Neural crest cell (in vitro differentiated cells): Measurements from ENCODE around the gene CDH13. TPM values are rescaled to one million over a fixed set of nuclear protein-coding genes. Genes with fewer than 3 reads are reported as not detected.

Experiments used
- DNase-seq: peaks from one replicate; pipeline ENCODE4 v3.0.0; 2021; ENCODE audit warnings: low read depth, mixed read lengths, low spot score
- H3K27ac Mint-ChIP-seq: one replicate; pipeline ENCODE4 v1.8.0; 2021; ENCODE audit warnings: mild to moderate bottlenecking, mixed read lengths; ENCODE audit not compliant: unreplicated experiment
- H3K27me3 Mint-ChIP-seq: 2 replicates; pipeline ENCODE4 v1.8.0; 2021; ENCODE audit warnings: low read depth, mild to moderate bottlenecking, mixed read lengths
- H3K36me3 Mint-ChIP-seq: 2 replicates; pipeline ENCODE4 v1.8.0; 2021; ENCODE audit warnings: low read depth, mild to moderate bottlenecking, mixed read lengths
- H3K4me1 Mint-ChIP-seq: 2 replicates; pipeline ENCODE4 v1.8.0; 2021; ENCODE audit warnings: mixed read lengths
- H3K4me3 Mint-ChIP-seq: one replicate; pipeline ENCODE4 v1.8.0; 2021; ENCODE audit warnings: mild to moderate bottlenecking, mixed read lengths
- H3K9me3 Mint-ChIP-seq: 2 replicates; pipeline ENCODE4 v1.8.0; 2021; ENCODE audit warnings: mixed read lengths
- CTCF ChIP-seq: fragments of 200-600 bp; sonication (generic); conservative IDR thresholded peaks from 2 replicates; pipeline ENCODE4 v1.5.0; 2021; ENCODE audit warnings: antibody characterized with exemption, mild to moderate bottlenecking
- total RNA-seq: library from RNA; stranded (reverse); gene quantifications from 2 replicates; pipeline ENCODE4 v1.2.1, GENCODE V29; 2021

The CDH13 gene
- total RNA-seq, 1 donor from 2014 or later = 1.1 TPM

GRCh38 chr16:82881516-82881915 is 254.7 kb downstream of the CDH13 start:
- H3K4me3 Mint-ChIP-seq = no peak overlapping the region
- TF ChIP-seq CTCF = no peak
- H3K27me3 Mint-ChIP-seq = peaks cover 13% of the 10 kb centered on the region
- H3K4me1 Mint-ChIP-seq = peaks cover 12% of the 10 kb centered on the region
- H3K36me3 Mint-ChIP-seq = no peaks in the 10 kb centered on the region
- H3K9me3 Mint-ChIP-seq = no peaks in the 10 kb centered on the region
- DNase-seq = no peak
- no peak overlapping the region for H3K27ac Mint-ChIP-seq

GRCh38 chr16:82882226-82882625 is 255.5 kb downstream of the CDH13 start:
- H3K27ac Mint-ChIP-seq = no peak overlapping the region
- H3K36me3 Mint-ChIP-seq = no peaks in the 10 kb centered on the region
- H3K4me1 Mint-ChIP-seq = peaks cover 12% of the 10 kb centered on the region

GRCh38 chr16:82882982-82883835 is 256.4 kb downstream of the CDH13 start:
- Mint-ChIP-seq H3K27me3 (peaks cover 11% of the 10 kb centered on the region), H3K4me1 (peaks cover 12% of the 10 kb centered on the region), H3K4me3 (no peak overlapping the region), H3K36me3 (no peaks in the 10 kb centered on the region), H3K9me3 (no peaks in the 10 kb centered on the region), H3K27ac (no peak overlapping the region)
- no peak for TF ChIP-seq CTCF
- no peak for DNase-seq

More at GRCh38 chr16:82882226-82882625, 255.5 kb downstream of the CDH13 start:
- Mint-ChIP-seq H3K27me3 (peaks cover 13% of the 10 kb centered on the region), H3K4me3 (no peak overlapping the region), H3K9me3 (no peaks in the 10 kb centered on the region)
- TF ChIP-seq CTCF = no peak
- DNase-seq = no peak

- H3K27ac Mint-ChIP-seq = no peak overlapping the region
- H3K27me3 Mint-ChIP-seq = peaks cover 11% of the 10 kb centered on the region
- H3K36me3 Mint-ChIP-seq = no peaks in the 10 kb centered on the region
- DNase-seq = no peak
- H3K4me1 Mint-ChIP-seq = peaks cover 17% of the 10 kb centered on the region
- TF ChIP-seq CTCF = no peak
- no peak overlapping the region for H3K4me3 Mint-ChIP-seq
- H3K9me3 Mint-ChIP-seq = no peaks in the 10 kb centered on the region
These were observed 257.6 kb downstream of the CDH13 start for GRCh38 chr16:82884320-82884898.

- Mint-ChIP-seq H3K27me3 (peaks cover 9% of the 10 kb centered on the region), H3K27ac (no peak overlapping the region), H3K36me3 (no peaks in the 10 kb centered on the region), H3K4me1 (peaks cover 14% of the 10 kb centered on the region), H3K4me3 (no peak overlapping the region), H3K9me3 (no peaks in the 10 kb centered on the region)
- DNase-seq = no peak
- no peak for TF ChIP-seq CTCF
These were observed 259.4 kb downstream of the CDH13 start for GRCh38 chr16:82886146-82886545.
